ENCODE data around the gene RNPC3.
A peak's percentile ranks its signal among the peaks of the same experiment; 100 is the strongest.
"Not testable (repeated sequence)": the region's sequence is repeated elsewhere in the genome, so short reads cannot be mapped to it uniquely, and the experiment has no call there.

RNPC3 gene

DNA sequence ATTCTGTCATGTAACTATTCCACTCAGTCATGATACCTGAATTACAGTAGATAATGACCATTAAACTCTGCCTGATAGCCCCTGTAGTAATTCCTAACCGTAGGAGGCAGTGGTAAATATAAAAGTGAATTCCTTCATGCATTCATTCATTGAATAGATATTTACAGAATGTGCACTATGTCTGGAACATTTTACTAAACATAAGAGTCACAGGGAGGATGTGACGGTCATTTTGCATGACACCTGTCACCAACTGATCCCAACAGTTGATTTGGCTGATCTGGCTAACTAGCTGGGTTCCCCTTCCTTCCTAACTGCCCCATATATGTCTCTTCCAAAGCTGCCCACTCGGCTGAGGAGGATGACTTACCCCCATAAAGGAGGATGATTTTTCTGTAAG lies 2.2 kb upstream of the RNPC3 start:
- no peak for TF ChIP-seq POLR2A (IDR thresholded peaks at IDR 0.05; ENCODE audit: low read depth, low read length)
- DNase-seq (ENCODE audit: insufficient read length, low spot score) (no peak), FAIRE-seq (no peak)

DNA sequence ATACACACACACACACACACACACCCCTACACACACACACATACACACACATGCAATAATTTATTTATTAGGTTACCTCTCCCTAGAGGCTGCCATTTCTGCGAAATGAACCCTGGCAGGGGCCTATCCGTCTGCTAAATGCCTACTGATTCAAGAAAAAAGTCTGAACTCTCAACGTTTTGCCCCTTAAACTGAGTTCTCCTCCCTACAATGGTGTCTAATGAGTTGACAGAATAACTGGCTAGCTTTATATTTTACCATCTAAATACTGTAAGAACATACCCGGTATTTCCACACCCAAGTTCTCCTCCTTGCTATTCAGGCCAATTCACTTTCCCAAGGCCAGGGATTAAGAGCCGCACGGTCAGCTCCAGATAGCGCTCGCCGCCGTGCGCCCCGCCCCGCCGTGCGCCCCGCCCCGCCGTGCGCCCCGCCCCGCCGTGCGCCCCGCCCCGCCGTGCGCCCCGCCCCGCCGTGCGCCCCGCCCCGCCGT lies 339 bp upstream of the RNPC3 start:
- peak; percentile 24 for DNase-seq (ENCODE audit: insufficient read length, low spot score)
- no peak for TF ChIP-seq POLR2A (IDR thresholded peaks at IDR 0.05; ENCODE audit: low read depth, low read length)
- FAIRE-seq = no peak

DNA sequence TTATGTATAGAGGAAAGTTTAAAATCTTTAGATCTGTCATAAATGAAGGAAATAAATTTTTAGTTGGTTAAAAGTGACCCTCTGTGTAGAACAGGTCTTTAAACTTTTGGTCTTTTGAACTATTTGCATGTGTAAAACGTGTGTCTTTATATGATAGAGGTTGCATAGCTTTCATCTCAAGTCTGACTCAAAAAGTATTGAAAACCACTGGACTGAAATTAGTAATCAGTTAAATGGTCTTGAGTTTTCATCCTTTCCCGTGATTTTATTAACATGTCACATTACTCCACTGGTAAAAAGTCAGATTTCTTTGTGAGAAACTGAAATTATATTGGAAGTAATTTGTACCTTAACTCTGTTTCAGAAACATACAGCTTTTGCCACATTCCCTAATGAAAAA lies 1.8 kb downstream of the RNPC3 start:
- DNase-seq (ENCODE audit: insufficient read length, low spot score) (no peak), FAIRE-seq (peak; percentile 65)
- no peak for TF ChIP-seq POLR2A (IDR thresholded peaks at IDR 0.05; ENCODE audit: low read depth, low read length)

DNA sequence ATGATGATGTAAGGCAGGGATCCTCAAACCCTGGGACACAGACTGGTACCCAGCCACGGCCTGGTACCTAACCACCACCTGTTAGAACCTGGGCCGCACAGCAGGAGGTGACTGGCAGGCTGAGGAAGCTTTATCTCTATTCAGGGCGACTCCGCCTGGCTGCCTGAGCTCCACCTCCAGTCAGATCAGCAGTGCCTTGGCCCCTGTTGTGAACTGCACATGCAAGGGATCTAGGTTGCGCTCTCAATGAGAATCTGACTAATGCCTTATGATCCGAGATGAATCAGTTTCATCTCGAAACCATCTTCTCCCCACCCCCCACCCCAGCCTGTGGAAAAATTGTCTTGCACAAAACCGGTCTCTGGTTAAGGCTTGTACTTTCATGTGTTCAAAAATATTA lies 4.2 kb downstream of the RNPC3 start:
- TF ChIP-seq POLR2A (IDR thresholded peaks at IDR 0.05; ENCODE audit: low read depth, low read length) = no peak
- DNase-seq (ENCODE audit: insufficient read length, low spot score) = peak; percentile 21
- peak; percentile 94 for FAIRE-seq

DNA sequence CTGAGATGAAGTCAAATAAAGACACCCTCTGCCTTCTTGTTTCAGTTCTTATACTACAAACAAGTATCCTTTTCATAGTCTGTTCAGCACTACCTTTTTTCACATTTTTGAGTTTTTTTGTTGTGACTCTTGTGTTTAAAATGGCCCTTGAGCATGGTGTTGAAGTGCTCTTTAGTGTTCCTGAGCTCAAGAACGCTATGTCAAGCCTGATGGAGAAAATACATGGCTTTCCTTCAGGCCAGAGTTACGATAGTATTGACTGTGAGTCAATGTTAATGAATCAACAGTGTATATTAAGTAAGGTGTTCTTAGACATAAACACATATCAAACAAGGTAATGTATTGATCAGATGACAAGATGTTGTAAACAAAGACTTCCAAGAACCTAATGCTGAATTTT lies 12.7 kb downstream of the RNPC3 start:
- TF ChIP-seq POLR2A (IDR thresholded peaks at IDR 0.05; ENCODE audit: low read depth, low read length) = no peak
- FAIRE-seq (peak; percentile 75), DNase-seq (ENCODE audit: insufficient read length, low spot score) (no peak)

DNA sequence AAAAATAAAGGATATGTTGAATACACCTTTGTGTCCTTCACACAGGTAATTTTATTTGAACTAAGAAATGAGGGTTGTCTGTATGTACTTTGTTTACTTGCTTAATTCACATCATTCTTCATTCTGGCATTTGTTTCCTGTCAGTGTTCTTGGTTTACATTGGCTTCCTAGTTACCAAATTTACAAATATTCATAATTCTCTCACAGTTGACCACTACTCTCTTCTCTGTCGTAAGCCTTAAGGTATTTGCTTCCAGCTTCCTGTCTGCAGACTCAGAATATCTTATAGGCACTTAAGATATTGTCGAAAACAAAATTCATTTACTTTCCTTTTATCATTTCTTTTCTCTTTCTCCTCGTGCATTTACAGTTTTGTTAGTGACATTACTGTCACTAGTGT lies 15.9 kb downstream of the RNPC3 start:
- no peak for FAIRE-seq
- TF ChIP-seq POLR2A (IDR thresholded peaks at IDR 0.05; ENCODE audit: low read depth, low read length) = no peak
- DNase-seq (ENCODE audit: insufficient read length, low spot score) = no peak

DNA sequence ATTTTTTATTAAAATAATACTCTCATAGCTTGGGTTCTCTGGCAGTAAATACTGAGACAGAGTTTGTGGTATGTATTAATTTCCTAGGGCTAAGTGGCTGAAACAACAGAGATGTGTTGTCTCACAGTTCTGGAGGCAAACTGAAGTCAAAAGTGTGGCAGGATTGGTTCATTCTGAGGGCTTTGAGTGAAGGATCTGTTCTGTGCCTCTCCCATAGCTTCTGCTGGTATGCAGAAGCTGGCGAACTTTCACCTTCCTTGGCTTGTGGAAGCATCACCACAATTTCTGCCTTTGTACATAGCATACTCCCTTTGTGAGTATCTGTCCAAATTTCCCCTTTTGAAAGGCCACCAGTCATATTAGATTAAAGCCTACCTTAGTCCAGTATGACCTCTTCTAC lies 21.0 kb downstream of the RNPC3 start:
- no peak for DNase-seq (ENCODE audit: insufficient read length, low spot score)
- no peak for FAIRE-seq
- TF ChIP-seq POLR2A (IDR thresholded peaks at IDR 0.05; ENCODE audit: low read depth, low read length) = no peak

DNA sequence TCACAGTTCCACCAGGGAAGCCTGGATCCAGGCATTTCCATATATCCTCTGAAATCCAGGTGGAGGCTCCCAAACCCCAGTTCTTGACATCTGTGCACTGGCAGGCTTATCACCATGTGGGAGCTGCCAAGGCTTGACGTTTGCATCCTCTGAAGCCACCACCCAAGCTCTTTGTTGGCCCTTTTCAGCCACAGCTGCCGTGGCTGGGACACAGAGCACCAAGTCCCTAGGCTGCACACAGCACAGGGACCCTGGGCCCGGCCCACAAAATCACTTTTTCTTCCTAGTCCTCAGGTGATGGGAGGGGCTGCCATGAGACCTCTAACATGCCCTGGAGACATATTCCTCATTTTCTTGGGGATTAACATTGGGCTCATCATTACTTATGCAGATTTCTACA lies 22.3 kb downstream of the RNPC3 start:
- no peak for TF ChIP-seq POLR2A (IDR thresholded peaks at IDR 0.05; ENCODE audit: low read depth, low read length)
- FAIRE-seq = no peak
- DNase-seq (ENCODE audit: insufficient read length, low spot score) = no peak

DNA sequence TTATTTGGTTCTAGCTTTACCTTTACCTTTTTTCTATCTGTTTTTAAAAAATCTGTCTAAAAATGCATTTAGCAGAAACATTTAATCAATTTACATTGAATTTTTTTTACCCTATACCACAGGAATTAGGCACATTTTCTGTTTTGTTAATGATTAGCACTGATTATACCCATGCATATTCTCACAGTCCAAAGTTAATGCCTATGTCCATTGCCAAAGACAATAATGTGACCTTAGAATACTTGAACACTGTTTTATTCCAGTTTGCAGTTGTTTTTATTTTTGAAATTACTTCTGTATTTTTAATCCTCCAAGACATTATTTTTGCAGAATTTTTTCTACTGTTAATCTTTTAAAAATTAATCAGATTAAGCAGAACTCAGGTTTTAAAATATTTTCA lies 34.9 kb downstream of the RNPC3 start:
- FAIRE-seq (no peak), DNase-seq (ENCODE audit: insufficient read length, low spot score) (no peak)
- TF ChIP-seq POLR2A (IDR thresholded peaks at IDR 0.05; ENCODE audit: low read depth, low read length) = no peak

DNA sequence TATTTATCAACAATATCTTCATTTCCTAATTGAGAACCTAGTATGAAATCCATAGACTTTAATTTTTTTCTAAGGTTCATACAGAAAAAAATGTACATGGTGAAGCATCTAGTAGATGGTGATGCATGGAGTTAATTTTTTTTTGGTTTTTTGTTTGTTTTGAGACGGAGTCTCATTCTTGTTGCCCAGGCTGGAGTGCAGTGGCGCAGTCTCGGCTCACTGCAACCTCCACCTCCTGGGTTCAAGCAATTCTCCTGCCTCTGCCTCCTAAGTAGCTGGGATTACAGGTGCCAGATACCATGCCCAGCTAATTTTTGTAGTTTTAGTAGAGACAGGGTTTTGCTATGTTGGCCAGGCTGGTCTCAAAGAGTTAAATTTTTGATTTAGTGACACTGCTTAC lies 35.6 kb downstream of the RNPC3 start:
- FAIRE-seq; DNase-seq (ENCODE audit: insufficient read length, low spot score): not testable (repeated sequence)

DNA sequence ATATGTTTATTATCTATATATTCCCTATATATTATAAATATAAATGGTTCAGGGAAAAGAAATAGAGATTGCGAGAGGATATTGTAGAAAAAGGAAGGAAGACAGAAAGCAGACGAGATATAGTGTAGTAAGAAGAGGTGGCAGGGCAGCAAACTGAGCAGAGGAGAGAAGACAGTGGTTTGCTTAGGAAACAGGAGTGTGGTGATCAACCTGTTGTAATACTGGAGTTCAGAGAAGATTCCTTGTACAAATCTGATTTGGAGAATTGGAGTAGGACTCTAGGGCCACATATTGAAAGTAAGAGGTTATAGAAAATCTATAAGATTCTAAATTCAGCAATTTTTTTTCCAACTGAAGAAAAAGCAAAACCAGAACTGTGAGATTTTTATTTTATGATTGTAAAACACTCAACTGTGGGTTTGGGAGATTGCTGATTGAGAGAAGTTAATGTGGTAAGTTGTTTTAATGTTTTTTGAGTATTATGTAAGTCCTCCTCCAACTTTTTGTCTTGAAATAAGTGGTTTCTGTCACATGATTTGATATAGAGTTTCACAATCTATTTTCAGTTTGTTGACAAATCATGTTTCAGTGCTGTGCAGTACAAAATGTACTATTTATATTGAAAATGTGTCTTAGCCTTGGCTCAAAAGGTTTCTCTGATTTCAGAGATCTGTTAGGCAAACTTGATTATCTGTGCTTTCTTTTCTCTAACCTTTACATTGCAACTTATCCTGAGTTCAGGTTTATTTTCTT lies 36.3 kb downstream of the RNPC3 start:
- DNase-seq (ENCODE audit: insufficient read length, low spot score) (no peak), FAIRE-seq (no peak)
- no peak for TF ChIP-seq POLR2A (IDR thresholded peaks at IDR 0.05; ENCODE audit: low read depth, low read length)

DNA sequence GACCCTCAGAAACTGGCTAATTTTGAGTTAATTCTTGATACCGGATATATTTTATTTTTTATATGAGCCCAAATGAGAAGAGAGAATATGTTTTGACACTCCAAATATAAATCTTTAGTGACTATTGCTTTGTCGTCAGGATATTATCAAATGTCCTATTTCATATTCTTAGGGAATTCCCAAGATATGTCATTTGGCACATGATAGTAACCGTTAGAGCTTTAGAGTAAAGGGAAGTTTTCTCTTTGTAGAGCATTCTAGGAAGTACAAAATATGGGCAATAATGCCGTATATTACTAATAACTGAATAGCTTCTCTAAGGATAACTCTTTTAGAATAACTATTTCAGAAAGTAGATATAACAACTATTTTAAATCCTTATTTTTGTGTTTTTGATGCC lies 37.6 kb downstream of the RNPC3 start:
- no peak for FAIRE-seq
- no peak for TF ChIP-seq POLR2A (IDR thresholded peaks at IDR 0.05; ENCODE audit: low read depth, low read length)
- no peak for DNase-seq (ENCODE audit: insufficient read length, low spot score)

DNA sequence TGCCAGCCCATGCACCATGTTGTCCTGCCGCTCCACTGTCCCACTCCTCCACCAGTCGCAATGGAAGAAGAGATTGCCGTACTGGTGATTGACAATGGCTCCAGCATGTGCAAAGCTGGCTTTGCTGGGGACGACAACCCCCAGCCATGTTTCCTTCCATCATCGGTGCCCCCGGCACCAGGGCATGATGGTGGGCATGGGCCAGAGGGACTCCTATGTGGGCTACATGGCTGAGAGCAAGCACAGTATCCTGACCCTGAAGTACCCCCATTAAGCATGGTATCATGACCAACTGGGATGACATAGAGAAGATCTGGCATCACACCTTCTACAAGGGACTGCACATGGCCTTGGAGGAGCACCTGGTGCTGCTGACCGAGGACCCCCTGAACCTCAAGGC lies 44.0 kb downstream of the RNPC3 start:
- FAIRE-seq (no peak), DNase-seq (ENCODE audit: insufficient read length, low spot score) (no peak)
- TF ChIP-seq POLR2A (IDR thresholded peaks at IDR 0.05; ENCODE audit: low read depth, low read length) = no peak

DNA sequence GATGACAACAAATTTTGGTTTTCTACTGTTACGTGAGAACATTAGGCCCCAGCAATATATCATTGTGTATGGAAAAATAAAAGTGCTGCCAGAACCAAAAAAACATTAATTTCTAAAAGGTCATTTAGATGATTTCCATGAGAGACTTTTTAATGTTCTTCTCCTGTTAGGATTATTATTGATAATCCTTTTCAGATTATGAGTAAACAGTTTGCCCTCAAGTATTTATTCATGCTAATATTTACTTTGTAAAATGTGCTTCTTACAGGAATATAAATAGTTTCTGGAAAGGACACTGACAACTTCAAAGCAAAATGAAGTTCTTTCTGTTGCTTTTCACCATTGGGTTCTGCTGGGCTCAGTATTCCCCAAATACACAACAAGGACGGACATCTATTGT lies 45.8 kb downstream of the RNPC3 start, which contains the start of gene AMY2B:
Gene AMY2B, plus strand, starts transcription at position 301 of the 400 bp plus-strand sequence. Its CDS starts 14 bp downstream, at position 315.
- DNase-seq (ENCODE audit: insufficient read length, low spot score); FAIRE-seq: not testable (repeated sequence)

DNA sequence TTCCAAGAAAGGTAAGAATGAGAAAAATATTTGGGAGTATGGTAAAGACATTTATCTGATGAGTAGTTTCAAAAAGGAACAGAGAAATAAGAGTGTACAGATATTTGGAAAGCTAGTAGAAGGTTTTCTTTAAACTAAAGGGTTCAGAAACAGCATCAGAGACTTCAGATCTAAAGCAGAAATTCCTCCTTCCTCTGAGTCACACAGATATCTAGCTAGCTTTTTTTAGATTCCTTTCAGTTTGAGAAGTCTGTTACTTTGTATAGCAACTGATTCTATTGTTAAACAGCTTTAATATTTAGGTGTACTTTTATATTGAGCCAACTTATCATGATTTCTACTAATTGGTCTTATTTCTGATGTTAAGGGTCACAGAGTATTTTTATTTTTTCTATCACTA lies 50.6 kb downstream of the RNPC3 start:
- TF ChIP-seq POLR2A (IDR thresholded peaks at IDR 0.05; ENCODE audit: low read depth, low read length) = no peak
- DNase-seq (ENCODE audit: insufficient read length, low spot score) (no peak), FAIRE-seq (no peak)

DNA sequence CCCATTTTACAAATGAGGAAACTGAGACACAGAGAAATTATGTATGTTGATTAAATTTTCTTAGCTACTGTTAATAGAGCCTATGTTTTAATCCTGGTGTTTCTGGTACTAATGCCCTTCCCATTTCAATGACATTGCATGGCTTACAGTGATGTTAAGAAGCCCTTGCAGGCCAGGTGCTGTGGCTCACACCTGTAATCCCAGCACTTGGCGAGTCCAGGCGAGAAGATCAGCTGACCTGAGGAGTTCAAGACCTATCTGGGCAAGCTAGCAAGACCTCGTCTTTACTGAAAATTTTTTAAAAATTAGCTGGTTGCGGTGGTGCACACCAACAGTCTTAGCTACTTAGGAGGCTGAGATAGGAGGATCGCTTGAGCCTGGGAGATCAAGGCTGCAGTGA lies 51.3 kb downstream of the RNPC3 start:
- DNase-seq (ENCODE audit: insufficient read length, low spot score); FAIRE-seq: not testable (repeated sequence)

All from H54 (cell line).